Ishikawa (cell line): Measurements from ENCODE around the gene RAB3D.

Experiments used
- CREB1 ChIP-seq: IDR thresholded peaks from 2 replicates; pipeline ENCODE4 v1.6.1; 2012; ENCODE audit warnings: low read depth
- EGR1 ChIP-seq: IDR thresholded peaks from 2 replicates; pipeline ENCODE4 v1.6.1; 2012
- EP300 ChIP-seq: IDR thresholded peaks from 2 replicates; pipeline ENCODE4 v1.6.1; 2012; ENCODE audit warnings: borderline replicate concordance
- NFIC ChIP-seq: IDR thresholded peaks from 2 replicates; pipeline ENCODE4 v1.6.1; 2012
- TAF1 ChIP-seq: IDR thresholded peaks from 2 replicates; pipeline ENCODE4 v1.6.1; 2012; ENCODE audit warnings: low read depth, mild to moderate bottlenecking
- TEAD4 ChIP-seq: IDR thresholded peaks from 2 replicates; pipeline ENCODE4 v1.6.1; 2012
- ZBTB7A ChIP-seq: IDR thresholded peaks from 2 replicates; pipeline ENCODE4 v1.6.1; 2012; ENCODE audit warnings: low read depth
- TF ChIP-seq, protein P1 (sequence below): IDR thresholded peaks from 2 replicates; pipeline ENCODE4 v1.6.1; 2012; ENCODE audit warnings: low read depth, mild to moderate bottlenecking

DNA sequence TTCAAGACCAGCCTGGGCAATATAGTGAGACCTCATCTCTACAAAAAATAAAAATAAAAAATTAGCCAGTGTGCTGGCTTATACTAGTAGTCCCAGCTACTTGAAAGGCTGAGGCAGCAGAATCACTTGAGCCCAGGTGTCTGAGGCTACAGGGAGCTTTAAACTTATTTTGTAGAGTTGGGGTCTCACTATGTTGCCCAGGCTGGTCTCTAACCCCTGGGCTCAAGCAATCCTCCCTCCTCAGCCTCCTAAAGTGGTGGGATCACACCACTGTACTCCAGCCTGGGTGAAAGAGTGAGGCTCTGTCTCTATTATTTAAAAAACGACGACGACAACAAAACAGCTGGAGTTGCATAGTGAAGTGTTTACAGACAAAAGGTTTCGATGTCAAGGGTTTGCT, 8.0 kb downstream of the RAB3D start:
- TF ChIP-seq EP300 (no peak), CREB1 (no peak), ZBTB7A (no peak), NFIC (no peak), EGR1 (no peak), TAF1 (no peak), TEAD4 (no peak)
- TF ChIP-seq, protein P1, sequence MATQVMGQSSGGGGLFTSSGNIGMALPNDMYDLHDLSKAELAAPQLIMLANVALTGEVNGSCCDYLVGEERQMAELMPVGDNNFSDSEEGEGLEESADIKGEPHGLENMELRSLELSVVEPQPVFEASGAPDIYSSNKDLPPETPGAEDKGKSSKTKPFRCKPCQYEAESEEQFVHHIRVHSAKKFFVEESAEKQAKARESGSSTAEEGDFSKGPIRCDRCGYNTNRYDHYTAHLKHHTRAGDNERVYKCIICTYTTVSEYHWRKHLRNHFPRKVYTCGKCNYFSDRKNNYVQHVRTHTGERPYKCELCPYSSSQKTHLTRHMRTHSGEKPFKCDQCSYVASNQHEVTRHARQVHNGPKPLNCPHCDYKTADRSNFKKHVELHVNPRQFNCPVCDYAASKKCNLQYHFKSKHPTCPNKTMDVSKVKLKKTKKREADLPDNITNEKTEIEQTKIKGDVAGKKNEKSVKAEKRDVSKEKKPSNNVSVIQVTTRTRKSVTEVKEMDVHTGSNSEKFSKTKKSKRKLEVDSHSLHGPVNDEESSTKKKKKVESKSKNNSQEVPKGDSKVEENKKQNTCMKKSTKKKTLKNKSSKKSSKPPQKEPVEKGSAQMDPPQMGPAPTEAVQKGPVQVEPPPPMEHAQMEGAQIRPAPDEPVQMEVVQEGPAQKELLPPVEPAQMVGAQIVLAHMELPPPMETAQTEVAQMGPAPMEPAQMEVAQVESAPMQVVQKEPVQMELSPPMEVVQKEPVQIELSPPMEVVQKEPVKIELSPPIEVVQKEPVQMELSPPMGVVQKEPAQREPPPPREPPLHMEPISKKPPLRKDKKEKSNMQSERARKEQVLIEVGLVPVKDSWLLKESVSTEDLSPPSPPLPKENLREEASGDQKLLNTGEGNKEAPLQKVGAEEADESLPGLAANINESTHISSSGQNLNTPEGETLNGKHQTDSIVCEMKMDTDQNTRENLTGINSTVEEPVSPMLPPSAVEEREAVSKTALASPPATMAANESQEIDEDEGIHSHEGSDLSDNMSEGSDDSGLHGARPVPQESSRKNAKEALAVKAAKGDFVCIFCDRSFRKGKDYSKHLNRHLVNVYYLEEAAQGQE: no peak
